Aorta (tissue), 5 donors: Measurements from ENCODE around the gene ZNF304. TPM values are rescaled to one million over a fixed set of nuclear protein-coding genes. Genes with fewer than 3 reads are reported as not detected.
"Not testable (repeated sequence)": the region's sequence is repeated elsewhere in the genome, so short reads cannot be mapped to it uniquely, and the experiment has no call there.

Experiments used
- ATAC-seq: fragments of 200-7000 bp; cut with Tn5 transposase; one replicate; pipeline ENCODE4 v1.9.1; 2022; ENCODE audit warnings: moderate library complexity; ENCODE audit not compliant: low FRiP score
- DNase-seq, 2 donors: peaks; one replicate each; pipeline ENCODE4 v3.0.0-alpha.2; 2020
- H3K27ac ChIP-seq, 2 donors: one replicate each; pipeline ENCODE4 v1.5.1; 2013; ENCODE audit warnings: low read length in 2 of 2, mild to moderate bottlenecking in 2 of 2, moderate library complexity in 2 of 2, control low read depth in 1 of 2, inconsistent platforms in 1 of 2, low read depth in 1 of 2
- H3K27me3 ChIP-seq, 2 donors: one replicate each; pipeline ENCODE4 v1.6.1; 2013; ENCODE audit warnings: control low read depth in 1 of 2, low read length in 1 of 2, mild to moderate bottlenecking in 1 of 2, moderate library complexity in 1 of 2; ENCODE audit not compliant: insufficient read depth in 2 of 2, control insufficient read depth in 1 of 2
- H3K36me3 ChIP-seq, 2 donors: one replicate each; pipeline ENCODE4 v1.6.1; 2013; ENCODE audit warnings: control low read depth in 1 of 2, low read length in 1 of 2, mild to moderate bottlenecking in 1 of 2; ENCODE audit not compliant: insufficient read depth in 2 of 2, control insufficient read depth in 1 of 2
- H3K4me1 ChIP-seq, 2 donors: one replicate each; pipeline ENCODE4 v1.6.1; 2013; ENCODE audit warnings: low read length in 2 of 2, control low read depth in 1 of 2, mild to moderate bottlenecking in 1 of 2, moderate library complexity in 1 of 2; ENCODE audit not compliant: insufficient read depth in 2 of 2, control insufficient read depth in 1 of 2
- H3K4me3 ChIP-seq, 2 donors: one replicate each; pipeline ENCODE4 v1.5.1; 2013; ENCODE audit warnings: low read length in 2 of 2, control low read depth in 1 of 2, mild to moderate bottlenecking in 1 of 2
- H3K9me3 ChIP-seq: one replicate; pipeline ENCODE4 v1.6.1; 2013; ENCODE audit warnings: mild to moderate bottlenecking, low read length; ENCODE audit not compliant: control insufficient read depth
- whole genome bisulfite sequencing, 2 donors: extraction: QIAGEN DNeasy Blood & Tissue Kit; methylation state at CpG; one replicate each; pipeline ENCODE4 v1.1.7; 2013; 5-methylcytosine and 5-hydroxymethylcytosine counted together
- intact Hi-C, 2 donors: fragments of 100-400 bp; cut with DNase I; formaldehyde crosslinking; loops; one replicate each; pipeline versions ENCODE4 v1.14.2 to v1.15.0; 2022
- polyA plus RNA-seq, 2 donors: library from polyadenylated mRNA; stranded (reverse); fragments of 200-250 nt; gene quantifications; one replicate each; pipeline ENCODE4 v1.2.3, GENCODE V29; 2013
- total RNA-seq, 2 donors: library from RNA; stranded (reverse); fragmentation: NEBNext Ultra II Directional; extraction: Animal tissue kit (Norgen Biotek cat#: 25700); gene quantifications; one replicate each; pipeline ENCODE4 v1.2.1, GENCODE V29; 2021
- donor health status: healthy with polysubstance abuse.
- donor health status: Bipolar disorder and iron deficiency.
- donor health status: DM: no; HTN: no; CAD: no.
- donor health status: DM: no; HTN: no; CAD: no.
- donor health status: DM: yes; HTN: yes; CAD: no.

The ZNF304 gene
- total and polyA plus RNA-seq, 4 donors, result 1.8 to 11.0 (median 7.1) TPM

DNA sequence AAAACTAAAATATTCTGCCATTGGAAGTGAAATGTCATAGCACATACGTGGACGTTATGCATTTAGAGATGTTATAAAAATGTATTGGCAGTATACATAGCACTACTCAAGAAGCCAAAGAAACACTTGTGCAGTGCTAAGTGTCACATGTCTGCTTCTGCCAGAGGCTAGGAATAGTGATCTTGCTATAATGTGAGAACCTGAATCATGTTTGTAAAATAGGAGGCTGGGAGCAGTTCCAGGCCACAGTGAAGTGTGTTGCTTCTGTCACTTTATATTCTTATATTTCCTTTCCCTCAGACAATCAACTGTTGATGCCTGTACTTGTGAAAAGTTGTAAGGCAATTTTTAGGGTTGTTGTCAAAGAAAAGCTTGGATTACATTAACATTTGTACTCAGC, 15.7 kb downstream of the ZNF304 start:
- ATAC-seq (no peak), DNase-seq (no peak)
- H3K4me1 ChIP-seq, result no peaks in the 10 kb centered on the region
- H3K9me3 ChIP-seq, result peaks cover 3% of the 10 kb centered on the region
- intact Hi-C loops, result no loop called here
- H3K27ac ChIP-seq, result no peak overlapping the region
- peaks cover 0 to 1% of the 10 kb centered on the region in 2 donors for H3K36me3 ChIP-seq
- no peak overlapping the region for H3K4me3 ChIP-seq
- no peaks in the 10 kb centered on the region for H3K27me3 ChIP-seq
- WGBS, 2 donors, result 85 to 87% methylated on average over 2 of the region's 2 CpGs

DNA sequence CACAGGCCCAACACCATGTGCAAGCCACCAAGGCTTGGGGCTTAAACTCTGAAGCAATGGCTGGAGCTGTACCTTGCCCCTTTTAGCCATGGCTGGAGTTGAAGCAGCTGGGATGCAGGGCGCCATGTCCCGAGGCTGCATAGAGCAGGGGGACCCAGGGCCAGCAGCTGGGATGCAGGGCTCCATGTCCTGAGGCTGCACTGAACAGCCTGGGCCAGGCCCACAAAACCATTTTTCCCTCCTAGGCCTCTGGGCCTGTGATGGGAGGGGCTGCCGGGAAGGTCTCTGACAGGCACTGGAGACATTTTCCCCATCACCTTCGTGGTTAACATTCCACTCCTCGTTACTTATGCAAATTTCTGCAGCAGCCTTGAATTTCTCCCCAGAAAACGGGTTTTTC, 23.1 kb downstream of the ZNF304 start:
- intact Hi-C loops, result no loop called here
- H3K4me1 ChIP-seq, result no peaks in the 10 kb centered on the region
- no peak for DNase-seq
- H3K4me3 ChIP-seq, result no peak overlapping the region
- H3K27me3 ChIP-seq, result no peaks in the 10 kb centered on the region
- H3K9me3 ChIP-seq, result peaks cover 21% of the 10 kb centered on the region
- WGBS, 2 donors, result 96 to 98% methylated on average over 6 of the region's 6 CpGs
- ATAC-seq, result no peak
- peaks cover 21 to 22% of the 10 kb centered on the region in 2 donors for H3K36me3 ChIP-seq
- H3K27ac ChIP-seq, result no peak overlapping the region

DNA sequence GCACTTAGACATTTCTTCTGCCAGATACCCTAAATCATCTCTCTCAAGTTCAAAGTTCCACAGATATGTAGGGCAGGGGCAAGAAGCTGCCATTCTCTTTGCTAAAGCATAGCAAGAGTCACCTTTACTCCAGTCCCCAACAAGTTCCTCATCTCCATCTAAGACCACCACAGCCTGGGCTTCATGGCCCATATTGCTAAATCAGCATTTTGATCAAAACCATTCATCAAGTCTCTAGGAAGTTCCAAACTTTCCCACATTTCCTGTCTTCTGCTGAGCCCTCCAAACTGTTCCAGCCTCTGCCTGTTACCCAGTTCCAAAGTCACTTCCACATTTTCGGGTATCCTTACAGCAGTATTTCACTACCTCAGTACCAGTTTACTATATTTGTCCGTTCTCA, 23.6 kb downstream of the ZNF304 start:
- ATAC-seq, intact Hi-C loops, H3K4me3 ChIP-seq, DNase-seq, H3K27ac ChIP-seq, H3K4me1 ChIP-seq, H3K27me3 ChIP-seq: not testable (repeated sequence)
- H3K9me3 ChIP-seq, result peaks cover 21% of the 10 kb centered on the region
- peaks cover 21 to 22% of the 10 kb centered on the region in 2 donors for H3K36me3 ChIP-seq
- WGBS, 2 donors, result 96 to 98% methylated on average over 2 of the region's 2 CpGs

DNA sequence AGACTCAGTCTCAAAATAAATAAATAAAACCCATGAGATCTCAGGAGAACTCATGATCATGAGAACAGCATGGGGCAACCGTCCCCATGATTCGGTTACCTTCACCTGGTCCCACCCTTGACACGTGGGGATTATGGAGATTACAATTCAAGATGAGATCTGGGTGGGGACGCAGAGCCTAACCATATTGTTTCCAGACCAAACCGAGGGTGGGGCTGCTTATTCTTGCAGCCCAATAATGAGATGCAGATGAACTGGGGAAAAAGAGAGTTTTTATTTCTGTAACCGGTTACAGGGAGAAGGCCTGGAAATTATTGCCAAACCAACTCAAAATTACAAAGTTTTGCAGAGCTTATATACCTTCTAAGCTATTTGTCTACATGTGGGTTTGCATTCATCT, 25.1 kb downstream of the ZNF304 start:
- ATAC-seq (no peak), DNase-seq (no peak)
- 90 to 93% methylated on average over 6 of the region's 6 CpGs for WGBS, 2 donors
- H3K4me3 ChIP-seq, result no peak overlapping the region
- H3K4me1 ChIP-seq, result no peaks in the 10 kb centered on the region
- H3K27me3 ChIP-seq, result no peaks in the 10 kb centered on the region
- peaks cover 25% of the 10 kb centered on the region for H3K9me3 ChIP-seq
- peaks cover 21 to 22% of the 10 kb centered on the region in 2 donors for H3K36me3 ChIP-seq
- H3K27ac ChIP-seq, result no peak overlapping the region
- intact Hi-C loops, result no loop called here

DNA sequence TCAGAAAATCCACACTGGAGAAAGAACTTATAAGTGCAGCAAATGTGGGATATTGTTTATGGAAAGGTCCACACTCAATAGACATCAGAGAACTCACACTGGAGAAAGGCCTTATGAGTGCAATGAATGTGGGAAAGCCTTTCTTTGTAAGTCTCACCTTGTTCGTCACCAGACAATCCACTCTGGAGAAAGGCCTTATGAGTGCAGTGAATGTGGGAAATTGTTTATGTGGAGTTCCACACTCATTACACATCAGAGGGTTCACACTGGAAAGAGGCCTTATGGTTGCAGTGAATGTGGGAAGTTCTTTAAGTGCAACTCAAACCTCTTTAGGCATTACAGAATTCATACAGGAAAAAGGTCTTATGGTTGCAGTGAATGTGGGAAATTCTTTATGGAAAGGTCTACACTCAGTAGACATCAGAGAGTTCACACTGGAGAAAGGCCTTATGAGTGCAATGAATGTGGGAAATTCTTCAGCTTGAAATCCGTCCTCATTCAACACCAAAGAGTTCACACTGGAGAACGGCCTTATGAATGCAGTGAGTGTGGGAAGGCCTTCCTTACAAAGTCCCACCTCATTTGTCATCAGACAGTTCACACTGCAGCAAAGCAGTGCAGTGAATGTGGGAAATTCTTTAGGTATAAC, 26.6 kb downstream of the ZNF304 start:
- H3K9me3 ChIP-seq, result peaks cover 21% of the 10 kb centered on the region
- ATAC-seq (no peak), DNase-seq (no peak)
- intact Hi-C loops, result no loop called here
- peaks cover 13 to 15% of the 10 kb centered on the region in 2 donors for H3K36me3 ChIP-seq
- no peaks in the 10 kb centered on the region for H3K27me3 ChIP-seq
- no peak overlapping the region for H3K27ac ChIP-seq
- peak overlapping the region in 1 of 2 donors; percentile 6 for H3K4me3 ChIP-seq
- 93% methylated on average over 3 of the region's 3 CpGs for WGBS, 2 donors
- no peaks in the 10 kb centered on the region for H3K4me1 ChIP-seq

DNA sequence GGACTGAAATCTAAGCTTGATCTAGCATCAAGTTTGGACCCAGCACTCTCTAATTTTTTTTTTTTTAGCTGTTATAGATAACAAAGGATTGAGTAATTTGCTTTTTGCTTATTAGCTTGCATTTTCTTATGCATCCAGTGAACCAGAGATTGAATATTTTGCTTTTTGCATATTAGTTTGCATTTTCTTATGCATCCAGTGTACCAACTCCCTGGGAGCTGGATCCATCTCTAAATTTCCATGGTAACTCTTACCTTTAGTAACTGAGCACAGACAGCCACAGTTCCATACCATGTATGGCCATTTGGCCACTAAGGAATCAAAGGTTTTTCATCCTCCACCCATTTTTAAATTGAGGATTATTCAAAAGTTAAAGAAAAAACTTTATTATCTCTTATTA, 29.9 kb downstream of the ZNF304 start:
- intact Hi-C loops, result no loop called here
- DNase-seq (no peak), ATAC-seq (no peak)
- Histone ChIP-seq H3K4me1 (no peaks in the 10 kb centered on the region), H3K27me3 (no peaks in the 10 kb centered on the region), H3K36me3 (peaks cover 11 to 12% of the 10 kb centered on the region in 2 donors), H3K9me3 (peaks cover 18% of the 10 kb centered on the region), H3K27ac (no peak overlapping the region), H3K4me3 (no peak overlapping the region)

DNA sequence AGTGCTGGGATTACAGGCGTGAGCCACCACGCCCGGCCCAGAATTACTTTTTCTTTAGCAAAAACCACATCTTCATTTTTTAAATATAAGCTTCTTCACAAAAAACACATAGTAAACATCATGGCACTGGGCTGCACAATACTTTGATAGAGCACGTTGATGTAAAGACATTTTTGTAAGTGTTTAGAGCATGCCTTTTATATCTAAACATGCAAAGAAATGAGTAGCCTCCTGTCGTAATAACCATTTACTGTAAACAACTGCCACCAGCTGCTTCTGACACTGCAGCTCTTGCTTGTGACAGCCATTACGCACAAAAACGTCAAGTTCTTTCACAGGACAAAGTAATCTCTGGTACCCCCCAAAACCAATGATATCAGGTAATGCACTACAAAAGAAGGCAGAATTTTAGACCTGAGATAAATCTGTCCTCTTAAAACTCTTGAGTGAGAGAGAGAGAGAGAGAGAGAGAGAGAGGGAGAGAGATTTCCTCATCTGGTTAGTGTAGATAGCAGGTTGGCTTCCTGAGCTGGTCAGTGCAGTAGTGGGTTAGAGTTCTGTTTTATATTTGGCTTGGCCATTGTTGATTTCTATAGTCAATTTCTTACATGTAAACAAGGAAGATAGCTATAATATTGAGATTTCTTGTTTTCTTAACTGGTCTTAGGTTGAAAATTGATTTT, 31.9 kb downstream of the ZNF304 start:
- DNase-seq (no peak), ATAC-seq (no peak)
- no peaks in the 10 kb centered on the region for H3K27me3 ChIP-seq
- H3K36me3 ChIP-seq, result peaks cover 2 to 4% of the 10 kb centered on the region in 2 donors
- H3K4me1 ChIP-seq, result no peaks in the 10 kb centered on the region
- intact Hi-C loops, result no loop called here
- no peak overlapping the region for H3K4me3 ChIP-seq
- no peak overlapping the region for H3K27ac ChIP-seq
- peaks cover 7% of the 10 kb centered on the region for H3K9me3 ChIP-seq
- WGBS, 2 donors, result 84 to 85% methylated on average over 7 of the region's 7 CpGs

DNA sequence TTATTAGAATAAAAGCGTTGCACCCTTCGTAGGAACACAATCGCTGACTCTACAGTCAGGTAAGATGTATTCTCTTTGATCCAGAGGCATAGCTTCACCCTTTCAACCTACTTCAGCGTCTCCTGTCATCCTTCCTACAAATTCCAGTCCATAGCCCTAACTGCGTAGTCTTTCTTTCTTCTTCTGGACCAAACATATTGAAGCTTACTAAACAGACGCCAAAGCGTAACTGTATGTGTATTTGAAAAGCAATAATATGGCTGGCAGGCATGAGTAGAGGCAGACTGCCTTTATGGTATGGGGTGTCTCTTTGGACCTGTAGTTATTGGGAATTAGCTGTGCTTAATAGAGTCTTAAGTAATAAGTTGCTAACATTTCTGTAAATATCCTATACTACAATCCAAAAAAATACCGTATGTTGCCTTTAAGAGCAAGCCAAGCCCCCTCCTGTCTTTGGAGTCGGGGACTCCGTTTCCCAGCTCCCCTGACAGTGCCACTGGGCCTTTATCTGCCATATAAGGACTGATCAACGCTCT, 38.2 kb downstream of the ZNF304 start:
- WGBS, 2 donors, result 51 to 52% methylated on average over 11 of the region's 11 CpGs
- ATAC-seq, result no peak
- peaks cover 4% of the 10 kb centered on the region in 2 donors for H3K36me3 ChIP-seq
- peaks cover 0 to 2% of the 10 kb centered on the region in 2 donors for H3K4me1 ChIP-seq
- no peaks in the 10 kb centered on the region for H3K27me3 ChIP-seq
- peak overlapping the region; percentile 57 to 61 for H3K27ac ChIP-seq
- intact Hi-C loops, result no loop called here
- no peak for DNase-seq
- peaks cover 5% of the 10 kb centered on the region for H3K9me3 ChIP-seq
- peak overlapping the region; percentile 27 to 40 for H3K4me3 ChIP-seq
